ENCODE results near the gene FAM9A. TPM values are rescaled to one million over a fixed set of nuclear protein-coding genes. Genes with fewer than 3 reads are reported as not detected.
"Not testable (repeated sequence)": the region's sequence is repeated elsewhere in the genome, so short reads cannot be mapped to it uniquely, and the experiment has no call there.

FAM9A gene
- polyA plus RNA-seq, 3 donors: not detected

- no peak for DNase-seq
Measured at GRCh38 chrX:8805046-8805445, 3.9 kb upstream of the FAM9A start.

GRCh38 chrX:8803326-8803725 is 2.1 kb upstream of the FAM9A start:
- DNase-seq: no peak

DNA sequence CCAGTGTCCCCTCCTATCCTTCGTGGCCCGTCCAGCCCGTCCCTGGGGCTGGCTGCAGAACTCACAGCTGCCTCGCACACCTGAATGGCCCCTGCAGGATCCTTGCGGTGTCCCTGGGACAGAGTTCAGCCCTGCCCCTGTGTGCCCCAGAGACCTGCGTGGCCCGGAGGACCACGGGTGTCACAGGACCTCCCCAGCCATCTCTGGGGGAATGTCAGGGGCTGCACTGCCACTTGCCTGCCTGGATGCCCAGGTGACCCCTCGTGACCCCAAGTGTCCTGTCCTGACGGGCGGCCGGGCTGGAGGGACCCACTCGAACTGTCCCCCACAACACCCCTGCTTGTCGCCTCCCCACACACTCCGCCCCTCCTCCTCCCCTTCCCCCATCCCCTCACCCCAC is 832 bp downstream of the FAM9A start:
- DNase-seq: not testable (repeated sequence)

DNA sequence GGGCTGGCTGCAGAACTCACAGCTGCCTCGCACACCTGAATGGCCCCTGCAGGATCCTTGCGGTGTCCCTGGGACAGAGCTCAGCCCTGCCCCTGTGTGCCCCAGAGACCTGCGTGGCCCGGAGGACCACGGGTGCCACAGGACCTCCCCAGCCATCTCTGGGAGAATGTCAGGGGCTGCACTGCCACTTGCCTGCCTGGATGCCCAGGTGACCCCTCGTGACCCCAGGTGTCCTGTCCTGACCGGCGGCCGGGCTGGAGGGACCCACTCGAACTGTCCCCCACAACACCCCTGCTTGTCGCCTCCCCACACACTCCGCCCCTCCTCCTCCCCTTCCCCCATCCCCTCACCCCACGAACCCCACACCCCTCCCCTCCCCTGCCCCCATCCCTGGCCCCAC is 1.9 kb downstream of the FAM9A start:
- not testable (repeated sequence) for DNase-seq

GRCh38 chrX:8798702-8799101 is 2.5 kb downstream of the FAM9A start:
- not testable (repeated sequence) for DNase-seq

DNA sequence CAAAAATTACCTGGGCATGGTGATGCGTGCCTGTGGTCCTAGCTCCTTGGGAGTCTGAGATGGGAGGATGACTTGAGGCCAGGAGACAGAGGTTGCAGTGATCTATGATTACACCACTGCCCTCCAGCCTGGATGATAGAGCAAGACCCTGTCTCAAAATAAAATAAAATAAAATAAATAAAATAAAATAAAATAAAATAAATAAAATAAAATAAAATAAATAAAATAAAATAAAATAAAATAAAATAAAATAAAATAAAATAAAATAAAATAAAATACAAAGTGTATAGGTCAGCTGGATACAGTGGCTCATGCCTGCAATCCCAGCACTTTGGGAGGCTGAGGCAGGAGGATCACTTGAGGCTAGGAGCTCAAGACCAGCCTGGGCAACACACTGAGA is 14.1 kb downstream of the FAM9A start:
- DNase-seq: not testable (repeated sequence)

- DNase-seq: no peak
Measured at GRCh38 chrX:8784162-8784561, 17.0 kb downstream of the FAM9A start.

DNA sequence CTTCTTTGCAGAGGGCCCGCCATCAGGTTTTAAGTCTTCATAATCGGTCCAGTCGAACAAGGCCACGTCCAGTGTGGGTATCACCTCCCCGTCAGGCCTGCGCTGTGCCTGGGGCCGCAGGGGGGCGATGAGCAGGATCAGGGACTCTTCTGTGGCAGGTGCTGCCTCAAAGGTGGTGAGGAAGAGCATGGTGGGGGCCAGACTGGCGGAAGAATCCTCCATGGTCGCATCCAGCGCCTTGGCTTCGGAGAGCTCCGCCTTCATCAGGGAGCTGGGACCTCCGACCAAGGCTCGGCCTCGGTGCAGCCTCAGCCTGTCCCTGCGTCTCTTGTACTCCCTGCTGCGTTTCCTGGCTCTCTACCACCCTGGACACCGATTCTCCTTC is 17.5 kb downstream of the FAM9A start:
- DNase-seq: no peak

- no peak for DNase-seq
Measured at GRCh38 chrX:8783097-8783713, 18.0 kb downstream of the FAM9A start.

DNA sequence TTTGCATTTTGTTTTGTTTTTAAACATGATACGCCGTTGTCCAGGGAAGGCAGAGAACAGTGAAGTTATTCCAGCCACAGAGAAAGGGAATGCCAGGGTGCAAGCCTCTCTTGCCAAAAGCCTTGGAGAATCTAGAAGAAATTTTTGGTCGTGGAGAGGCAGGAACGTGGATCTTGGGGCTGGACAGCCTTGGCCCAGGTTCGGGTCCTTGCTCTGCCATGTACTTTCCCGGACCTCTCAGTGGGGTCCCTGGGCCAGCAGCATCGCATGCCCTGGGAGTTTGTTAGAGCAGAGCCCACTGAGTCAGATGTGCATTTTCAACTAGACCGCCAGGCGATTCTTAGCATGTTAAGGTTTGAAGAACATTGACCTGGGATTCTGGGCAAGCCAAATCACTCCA is 18.6 kb downstream of the FAM9A start:
- no peak for DNase-seq

GRCh38 chrX:8781921-8782320 is 19.3 kb downstream of the FAM9A start:
- not testable (repeated sequence) for DNase-seq

GRCh38 chrX:8773117-8773516 is 28.1 kb downstream of the FAM9A start:
- DNase-seq: no peak

DNA sequence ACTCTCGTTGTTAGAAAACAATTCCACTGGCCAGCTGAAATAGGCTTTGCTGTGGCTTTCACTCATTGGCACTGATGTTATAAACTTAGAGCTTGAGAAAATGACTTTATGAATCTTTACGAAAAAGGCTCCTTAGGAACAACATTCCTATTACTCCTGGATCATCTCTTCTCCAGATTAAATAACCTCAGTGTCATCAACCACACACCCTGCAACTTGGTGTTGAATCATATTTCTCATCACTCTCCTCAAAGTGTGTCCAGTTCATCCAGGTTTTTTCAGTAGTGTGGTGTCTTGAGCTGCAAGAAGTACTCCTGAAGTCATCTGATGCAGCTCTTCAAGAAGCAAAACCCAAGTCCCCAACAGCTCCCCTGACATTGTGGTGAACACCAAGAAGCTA is 41.2 kb downstream of the FAM9A start:
- DNase-seq: no peak

DNA sequence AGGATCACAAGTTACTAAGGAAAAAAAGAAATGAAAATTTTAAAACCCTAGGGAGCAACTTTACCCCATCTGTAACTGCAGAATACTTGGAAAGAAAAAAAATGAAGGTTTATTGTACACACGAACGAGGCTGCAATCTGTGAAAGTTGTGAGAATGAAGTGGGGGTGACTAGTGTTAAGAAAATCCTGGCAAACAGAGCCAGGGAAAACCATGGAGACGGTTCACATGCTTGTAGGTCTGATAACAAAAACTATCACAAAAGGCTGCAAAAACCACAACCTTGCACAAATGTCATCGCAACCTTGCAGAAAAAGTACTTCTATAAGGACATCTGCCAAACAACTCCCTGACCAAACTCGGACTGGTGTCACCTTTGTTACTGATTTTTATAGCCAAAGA is 42.5 kb downstream of the FAM9A start:
- DNase-seq: not testable (repeated sequence)

DNA sequence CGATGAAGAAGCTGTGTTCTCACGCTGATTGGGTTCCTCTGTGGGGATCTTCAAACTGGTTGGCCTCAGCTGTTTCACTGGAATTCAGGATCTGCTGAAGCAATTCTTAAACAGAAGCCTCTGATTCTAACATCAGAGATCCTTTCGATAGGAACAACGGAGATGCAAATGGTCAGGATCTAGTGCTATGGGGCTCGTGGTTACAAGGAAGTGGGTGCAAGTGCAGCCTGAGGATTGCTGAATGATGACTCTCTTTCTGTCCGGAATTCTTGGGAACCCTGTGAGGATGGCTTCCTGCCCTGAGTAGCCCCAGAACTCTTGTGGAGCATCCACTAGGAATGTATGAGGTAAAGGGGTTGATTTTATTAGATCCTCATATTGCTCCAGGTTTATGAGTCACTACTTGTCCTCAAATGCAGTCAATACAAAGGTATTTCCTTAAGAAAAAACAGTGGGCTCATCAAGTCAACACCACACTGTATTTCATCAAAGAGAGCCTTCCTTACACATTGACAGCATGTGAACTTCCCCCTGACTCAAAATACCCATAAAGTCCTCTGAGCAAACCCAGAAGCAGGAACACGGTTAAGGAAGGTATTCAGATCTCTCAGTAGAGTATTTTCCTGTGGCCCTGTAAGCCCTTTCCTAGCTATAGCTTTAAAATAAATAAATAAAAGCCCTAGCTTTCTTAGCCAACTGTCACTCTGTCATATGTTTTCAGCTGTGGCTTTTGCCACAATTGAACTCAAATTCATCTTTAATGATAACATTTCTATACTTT is 43.4 kb downstream of the FAM9A start:
- not testable (repeated sequence) for DNase-seq

DNA sequence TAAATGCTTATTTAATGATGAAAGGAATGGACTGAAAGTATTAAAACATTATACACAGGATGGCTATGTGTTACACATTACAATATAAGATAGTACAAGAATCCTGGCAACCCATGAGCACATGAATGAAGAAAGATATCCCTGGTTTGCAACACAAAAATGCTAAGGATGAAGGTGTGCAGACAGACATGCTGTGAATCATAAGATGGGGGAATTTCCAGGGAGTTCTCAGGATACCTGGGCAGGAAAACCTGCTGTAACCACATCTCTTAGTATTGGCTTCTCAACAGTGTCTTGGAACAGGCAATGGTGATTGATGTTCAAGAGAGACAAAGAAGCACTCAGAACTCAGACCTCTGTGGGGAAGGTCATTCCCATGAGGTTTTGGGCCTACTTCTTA is 45.4 kb downstream of the FAM9A start:
- no peak for DNase-seq

DNA sequence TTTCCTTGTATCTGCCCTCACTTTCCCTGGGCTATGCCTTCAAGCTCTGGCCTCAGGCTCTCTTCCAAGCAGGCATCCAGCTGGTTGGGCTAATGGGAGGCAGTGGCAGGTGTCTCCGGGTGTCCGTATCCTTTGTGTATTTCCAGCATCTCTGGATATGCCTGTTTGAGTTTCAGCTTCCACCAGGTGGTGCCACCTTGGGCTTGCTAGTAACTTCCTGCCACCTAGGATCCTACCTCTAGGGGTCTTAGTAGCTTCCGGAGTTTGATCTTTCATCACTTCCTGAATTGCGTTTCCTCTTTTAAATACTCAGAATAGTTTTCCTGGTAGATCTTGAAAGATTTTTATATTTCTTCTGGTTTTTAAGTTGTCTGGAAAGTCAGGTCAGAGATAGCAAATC is 46.1 kb downstream of the FAM9A start:
- DNase-seq: no peak

DNA sequence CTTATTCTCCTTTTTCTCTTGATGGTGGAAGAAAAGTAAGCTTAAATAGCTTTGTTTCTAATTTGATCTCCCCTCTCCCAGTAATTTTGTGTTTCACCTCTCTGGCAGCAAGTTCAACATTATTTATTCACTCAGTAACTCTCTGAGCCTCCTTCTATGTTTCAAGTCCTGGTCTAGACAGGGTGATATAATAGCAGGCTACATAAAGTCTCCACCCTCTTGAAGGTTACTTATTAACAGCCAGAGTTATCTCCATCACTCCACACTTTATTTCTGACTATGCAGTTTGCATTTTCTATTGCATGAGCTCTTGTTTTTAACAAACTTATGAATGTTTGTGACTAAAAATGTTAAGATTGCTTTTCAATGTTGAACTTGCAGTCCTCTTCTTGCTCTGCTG is 51.5 kb downstream of the FAM9A start:
- DNase-seq: no peak

DNA sequence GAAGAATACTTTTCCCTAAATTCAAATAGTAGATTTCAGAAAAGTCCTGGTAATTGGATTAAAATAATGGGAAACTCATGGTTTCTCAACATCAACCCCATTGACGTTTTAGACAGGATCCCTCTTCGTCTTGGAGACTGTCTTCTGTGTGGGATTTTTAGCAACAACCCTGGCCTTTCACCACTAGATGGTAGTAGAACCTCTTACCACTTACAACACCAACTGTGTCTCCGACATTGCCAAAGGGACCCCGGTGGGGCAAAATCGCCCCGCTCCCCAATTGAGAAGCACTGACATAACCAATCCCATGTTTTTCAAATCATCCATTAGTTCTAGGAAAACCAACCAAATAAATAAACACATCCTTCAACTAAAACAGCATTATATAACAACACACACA is 52.3 kb downstream of the FAM9A start:
- DNase-seq: no peak

- no peak for DNase-seq
Measured at GRCh38 chrX:8743126-8743732, 58.0 kb downstream of the FAM9A start.

GRCh38 chrX:8741981-8742380 is 59.2 kb downstream of the FAM9A start:
- no peak for DNase-seq
